ENCODE measurements around the gene OGA. TPM values are rescaled to one million over a fixed set of nuclear protein-coding genes. Genes with fewer than 3 reads are reported as not detected.

The OGA gene
- total and polyA plus RNA-seq, 9 of the 15 experiments (the other 6 are each of a cell fraction or from before 2014, with no cell fraction given) = 13.5 to 73.5 (median 59.5) TPM

DNA sequence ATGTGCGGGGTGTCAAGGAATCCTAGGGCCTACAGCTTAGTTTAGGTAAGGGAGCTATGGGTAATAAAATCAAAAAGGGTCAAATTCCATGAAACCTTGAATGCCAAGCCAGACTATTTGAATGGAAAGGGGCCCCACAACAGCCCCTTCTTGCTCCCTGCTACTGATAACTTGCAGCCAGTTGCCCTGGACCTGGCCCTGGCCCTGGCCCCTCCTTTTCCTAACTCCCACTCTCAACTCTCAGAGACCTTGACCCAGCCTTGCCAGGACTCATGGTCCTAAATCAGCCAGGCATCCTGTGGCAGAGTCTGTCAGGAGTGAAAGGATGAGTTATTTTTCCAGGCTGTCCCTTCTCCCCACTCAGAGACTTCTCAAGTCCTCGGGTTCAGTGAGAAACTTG, 19.5 kb upstream of the OGA start:
- TF ChIP-seq SMARCA5 (IDR thresholded peaks at IDR 0.05) = no peak
- no peak for TF ChIP-seq CBX2 (IDR thresholded peaks at IDR 0.05; ENCODE audit: insufficient read depth, low read length, poor library complexity, severe bottlenecking)
- TF ChIP-seq ZNF121 (CRISPR knock-in tag; conservative IDR thresholded peaks at IDR 0.05) = no peak
- TF ChIP-seq MTA1 (IDR thresholded peaks at IDR 0.05; ENCODE audit: borderline replicate concordance) = no peak
- no peak for TF ChIP-seq ELF4 (CRISPR knock-in tag; IDR thresholded peaks at IDR 0.05)
- Histone ChIP-seq H3K27me3 (ENCODE audit: control insufficient read depth in 2 of 2, insufficient read depth in 2 of 2, low read length in 2 of 2) (no peaks in the 10 kb centered on the region), H3K36me3 (ENCODE audit: control insufficient read depth, insufficient read depth, low read length) (peaks cover 4% of the 10 kb centered on the region; the same call in 1 of the 3 replicates), H3K9me1 (ENCODE audit: control insufficient read depth, insufficient read depth, low read length) (no peaks in the 10 kb centered on the region), H3K9me3 (replicated peaks; ENCODE audit: control insufficient read depth, insufficient read depth, low read depth, low read length) (no peaks in the 10 kb centered on the region), H3K4me2 (ENCODE audit: insufficient read depth, low read length) (no peak overlapping the region), H3K4me1 (replicated peaks in 1 of 2; ENCODE audit: control insufficient read depth in 2 of 2, insufficient read depth in 2 of 2, low read length in 2 of 2) (peaks cover 9 to 30% of the 10 kb centered on the region in 2 experiments; a peak in 4 of 5 replicates), H3K27ac (ENCODE audit: extremely low read depth, low read depth, low read length) (no peak overlapping the region), H2AFZ (ENCODE audit: low read depth, low read length) (no peak overlapping the region), H3K79me2 (ENCODE audit: control insufficient read depth, insufficient read depth, low read length) (no peaks in the 10 kb centered on the region), H3K4me3 (no peak overlapping the region), H4K20me1 (replicated peaks; ENCODE audit: control insufficient read depth, insufficient read depth, low read length) (0 out of 2 replicates have a peak, but pooled peaks cover 5% of the 10 kb centered on the region), H3K9ac (ENCODE audit: insufficient read depth in 1 of 2, low read depth in 2 of 2, low read length in 2 of 2) (no peak overlapping the region)
- ChIA-PET CTCF (ENCODE audit: low intra/inter-chr PET ratio) (interaction anchor here (0.6 kb wide), 1 partner anchor 669 kb away, joined by 4 read pairs; no protein-coding TSS in a partner anchor), POLR2A (interaction anchor here (0.6 to 0.8 kb wide), 2 partner anchors 19 to 199 kb away, joined by 3 to 4 read pairs; no protein-coding TSS in a partner anchor)
- WGBS (ENCODE audit: insufficient coverage, low coverage, missing lambda C conversion rate) = 53% methylated on average over 2 of the region's 2 CpGs
- peak; percentile 0 to 1 (median 0) for DNase-seq (ENCODE audit: extremely low read depth in 1 of 4, low spot score in 3 of 4)
- no TSS peak for BruUV-seq (replicated peaks)
- no peak for FAIRE-seq
- in situ Hi-C loops (cut with MboI) = loop anchor here (5.0 to 25.0 kb wide), 5 partner anchors 205 to 775 kb away; partner anchors contain the start of genes ACTR1A, CUEDC2 and SUFU
- intact Hi-C loops (cut with micrococcal nuclease) = loop anchor here (2.0 kb wide), 1 partner anchor 235 kb away; no protein-coding TSS in a partner anchor
- ATAC-seq = no peak

DNA sequence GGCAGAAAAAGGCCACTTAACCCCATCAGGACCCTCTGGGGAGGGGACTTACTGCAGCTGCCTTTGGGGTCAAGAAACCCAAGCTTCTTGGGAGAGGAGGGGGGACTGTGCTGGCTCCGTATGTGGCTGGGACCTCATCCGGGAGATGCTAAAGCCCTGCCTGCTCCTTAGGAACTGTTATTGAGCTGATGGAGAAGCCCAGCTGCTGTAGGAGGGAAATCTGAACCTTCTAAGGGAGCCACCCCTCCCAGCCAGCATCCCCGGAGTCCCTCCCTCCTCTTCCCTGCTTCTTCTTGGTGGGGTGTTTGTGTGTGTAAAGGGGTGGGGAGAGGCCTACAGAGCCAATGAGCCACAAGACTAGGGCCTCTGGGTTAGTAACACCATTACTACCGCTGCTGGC, 17.1 kb upstream of the OGA start:
- Histone ChIP-seq H3K79me2 (ENCODE audit: control insufficient read depth, insufficient read depth, low read length) (peaks cover 5% of the 10 kb centered on the region; the same call in 2 of the 3 replicates), H3K4me1 (replicated peaks in 1 of 2; ENCODE audit: control insufficient read depth in 2 of 2, insufficient read depth in 2 of 2, low read length in 2 of 2) (peaks cover 22 to 35% of the 10 kb centered on the region in 2 experiments), H3K4me3 (no peak overlapping the region), H3K9me3 (replicated peaks; ENCODE audit: control insufficient read depth, insufficient read depth, low read depth, low read length) (no peaks in the 10 kb centered on the region), H2AFZ (ENCODE audit: low read depth, low read length) (no peak overlapping the region), H3K9ac (ENCODE audit: insufficient read depth in 1 of 2, low read depth in 2 of 2, low read length in 2 of 2) (no peak overlapping the region), H4K20me1 (replicated peaks; ENCODE audit: control insufficient read depth, insufficient read depth, low read length) (0 out of 2 replicates have a peak, but pooled peaks cover 5% of the 10 kb centered on the region), H3K4me2 (ENCODE audit: insufficient read depth, low read length) (no peak overlapping the region), H3K27me3 (ENCODE audit: control insufficient read depth in 2 of 2, insufficient read depth in 2 of 2, low read length in 2 of 2) (no peaks in the 10 kb centered on the region), H3K27ac (ENCODE audit: extremely low read depth, low read depth, low read length) (no peak overlapping the region), H3K9me1 (ENCODE audit: control insufficient read depth, insufficient read depth, low read length) (peaks cover under 1% of the 10 kb centered on the region), H3K36me3 (ENCODE audit: control insufficient read depth, insufficient read depth, low read length) (peaks cover 2% of the 10 kb centered on the region; the same call in 1 of the 3 replicates)
- CTCF ChIA-PET (ENCODE audit: low intra/inter-chr PET ratio) = interaction anchor here (1.7 kb wide), 1 partner anchor 237 kb away, joined by 17 read pairs; no protein-coding TSS in a partner anchor
- POLR2A ChIA-PET = interaction anchor here (1.0 to 1.1 kb wide), 2 partner anchors 220 to 305 kb away, joined by 3 to 4 read pairs; partner anchors contain the start of gene ARMH3
- ATAC-seq (no peak), FAIRE-seq (no peak), DNase-seq (ENCODE audit: extremely low read depth in 1 of 4, low spot score in 3 of 4) (peak; percentile 2 to 6 (median 2))
- no TSS peak for BruUV-seq (replicated peaks)
- intact Hi-C loops (cut with micrococcal nuclease) (no loop called here), in situ Hi-C loops (cut with MboI) (loop anchor here (5.0 to 25.0 kb wide), 5 partner anchors 207 to 777 kb away; partner anchors contain the start of genes ACTR1A, CUEDC2 and SUFU)
- 67% methylated on average over 4 of the region's 4 CpGs for WGBS (ENCODE audit: insufficient coverage, low coverage, missing lambda C conversion rate)
- TF ChIP-seq CXXC5 (CRISPR knock-in tag; IDR thresholded peaks at IDR 0.05) (no peak), POLR2A (conservative IDR thresholded peaks at IDR 0.05) (no peak), ZEB2 (IDR thresholded peaks at IDR 0.05) (no peak), ZNF23 (CRISPR knock-in tag; IDR thresholded peaks at IDR 0.05) (no peak), ZNF239 (CRISPR knock-in tag; IDR thresholded peaks at IDR 0.05) (no peak), ZNF436 (CRISPR knock-in tag; IDR thresholded peaks at IDR 0.05) (no peak), TAF9B (IDR thresholded peaks at IDR 0.05; ENCODE audit: partially characterized antibody) (no peak), BHLHE40 (IDR thresholded peaks at IDR 0.05; ENCODE audit: low read length) (no peak), SIX5 (IDR thresholded peaks at IDR 0.05; ENCODE audit: borderline replicate concordance in 1 of 2, insufficient read depth in 1 of 2, low read depth in 1 of 2, low read length in 2 of 2) (no peak), C11orf30 (IDR thresholded peaks at IDR 0.05; ENCODE audit: low read depth) (no peak), BMI1 (IDR thresholded peaks at IDR 0.05; ENCODE audit: low read length) (no peak)
- TF ChIP-seq, protein P1, sequence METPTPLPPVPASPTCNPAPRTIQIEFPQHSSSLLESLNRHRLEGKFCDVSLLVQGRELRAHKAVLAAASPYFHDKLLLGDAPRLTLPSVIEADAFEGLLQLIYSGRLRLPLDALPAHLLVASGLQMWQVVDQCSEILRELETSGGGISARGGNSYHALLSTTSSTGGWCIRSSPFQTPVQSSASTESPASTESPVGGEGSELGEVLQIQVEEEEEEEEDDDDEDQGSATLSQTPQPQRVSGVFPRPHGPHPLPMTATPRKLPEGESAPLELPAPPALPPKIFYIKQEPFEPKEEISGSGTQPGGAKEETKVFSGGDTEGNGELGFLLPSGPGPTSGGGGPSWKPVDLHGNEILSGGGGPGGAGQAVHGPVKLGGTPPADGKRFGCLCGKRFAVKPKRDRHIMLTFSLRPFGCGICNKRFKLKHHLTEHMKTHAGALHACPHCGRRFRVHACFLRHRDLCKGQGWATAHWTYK (CRISPR knock-in tag; IDR thresholded peaks at IDR 0.05) = no peak

Data from K562 (cell line).